Stimulated activated CD4-positive, alpha-beta T cell treated with anti-CD3 and anti-CD28 coated beads, Interleukin-2, amount 100 ng/mL, for 24 hours (primary cell): Measurements from ENCODE around the gene WNT11.

Experiments used
- DNase-seq, 2 donors: peaks; one replicate each; pipeline ENCODE4 v3.0.0-alpha.2; 2020

Gene WNT11

DNA sequence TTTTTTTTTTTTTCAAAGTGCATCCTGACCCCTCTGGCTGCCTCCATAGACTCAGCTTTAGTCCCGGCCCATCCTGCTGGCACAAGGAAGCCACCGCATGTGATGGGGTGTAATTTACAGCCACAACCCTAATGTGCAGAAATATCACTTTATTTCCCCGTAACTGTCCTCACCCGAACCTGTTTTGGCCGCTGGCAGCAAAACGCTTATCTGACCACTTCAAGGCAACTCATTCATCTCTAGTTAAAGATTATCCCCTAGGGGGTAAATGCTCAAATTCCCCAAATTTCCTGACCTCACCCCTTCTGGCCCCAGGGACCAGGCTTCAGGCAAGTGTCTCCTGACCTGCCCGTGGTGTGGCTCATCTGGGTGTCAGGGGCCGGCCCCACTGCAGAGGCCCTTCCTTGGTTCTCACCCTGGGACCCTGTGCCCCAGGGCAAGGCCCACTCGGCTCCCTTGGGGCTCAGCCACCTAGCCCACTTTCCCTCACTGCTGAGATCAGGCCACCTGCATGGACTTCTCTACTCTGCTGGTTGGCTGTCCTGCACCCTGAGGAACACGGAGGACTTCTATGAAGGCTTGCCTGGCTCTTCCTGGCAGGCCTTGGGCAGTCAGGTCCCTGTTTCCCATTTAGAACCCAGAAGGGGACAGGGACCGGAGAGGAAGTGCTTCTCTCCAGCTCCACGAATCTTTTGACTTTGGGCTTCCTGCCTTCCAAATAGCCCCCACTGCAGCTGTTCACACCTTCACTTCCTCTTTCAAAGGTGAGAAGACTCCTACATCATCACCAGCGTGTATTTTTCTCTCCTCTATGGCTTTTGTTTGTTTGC, 53.3 kb downstream of the WNT11 start:
- no peak for DNase-seq

- peak; percentile 89 to 94 for DNase-seq
These were observed 54.1 kb downstream of the WNT11 start for GRCh38 chr11:76152086-76152681.

DNA sequence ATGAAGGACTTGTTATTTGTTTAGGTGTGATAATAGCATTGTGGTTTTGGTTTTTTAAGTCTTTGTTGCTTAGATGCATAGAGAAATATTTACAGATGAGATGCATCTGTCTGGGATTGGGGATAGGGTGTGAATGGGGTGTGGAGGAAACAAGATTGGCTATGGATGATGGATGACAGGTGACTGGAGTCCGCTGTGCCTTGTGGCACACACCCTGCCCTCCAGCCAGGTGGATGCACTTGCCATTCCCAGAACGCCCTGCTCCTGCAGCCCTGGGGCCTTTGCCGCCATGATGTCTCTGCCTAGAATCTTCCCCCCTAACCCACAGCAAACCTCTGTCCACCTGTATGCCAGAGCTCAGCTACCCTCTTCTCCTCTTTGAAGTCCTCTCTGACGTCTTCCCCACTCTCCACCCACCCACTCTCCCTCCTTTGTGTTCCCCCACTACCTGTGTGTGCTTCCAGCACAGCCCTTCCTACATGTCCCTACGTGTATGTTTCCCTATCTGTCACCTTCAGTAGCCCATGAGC, 54.7 kb downstream of the WNT11 start:
- DNase-seq: no peak

DNA sequence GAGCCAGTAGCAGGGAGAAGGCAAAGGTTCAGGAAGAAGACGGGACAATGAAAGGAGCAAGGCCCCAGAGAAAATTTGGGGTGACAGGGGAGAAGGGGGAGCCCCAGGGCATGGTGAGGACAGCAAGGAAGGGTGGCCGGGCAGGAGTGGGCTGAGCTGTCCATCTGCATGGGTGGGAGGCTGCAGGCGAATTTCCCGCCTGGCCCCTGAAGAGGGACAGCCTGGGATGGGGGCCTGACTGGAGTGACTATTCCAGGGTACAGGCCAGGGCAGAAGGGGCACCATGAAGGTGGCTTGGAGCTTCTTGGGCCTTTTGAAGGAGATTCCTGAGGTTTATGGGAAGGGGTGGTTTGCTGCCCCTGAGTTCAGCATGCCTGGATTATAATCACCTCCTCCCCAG, 56.2 kb downstream of the WNT11 start:
- DNase-seq: no peak

- DNase-seq: no peak
These were observed 56.6 kb downstream of the WNT11 start for GRCh38 chr11:76149713-76150112.

DNA sequence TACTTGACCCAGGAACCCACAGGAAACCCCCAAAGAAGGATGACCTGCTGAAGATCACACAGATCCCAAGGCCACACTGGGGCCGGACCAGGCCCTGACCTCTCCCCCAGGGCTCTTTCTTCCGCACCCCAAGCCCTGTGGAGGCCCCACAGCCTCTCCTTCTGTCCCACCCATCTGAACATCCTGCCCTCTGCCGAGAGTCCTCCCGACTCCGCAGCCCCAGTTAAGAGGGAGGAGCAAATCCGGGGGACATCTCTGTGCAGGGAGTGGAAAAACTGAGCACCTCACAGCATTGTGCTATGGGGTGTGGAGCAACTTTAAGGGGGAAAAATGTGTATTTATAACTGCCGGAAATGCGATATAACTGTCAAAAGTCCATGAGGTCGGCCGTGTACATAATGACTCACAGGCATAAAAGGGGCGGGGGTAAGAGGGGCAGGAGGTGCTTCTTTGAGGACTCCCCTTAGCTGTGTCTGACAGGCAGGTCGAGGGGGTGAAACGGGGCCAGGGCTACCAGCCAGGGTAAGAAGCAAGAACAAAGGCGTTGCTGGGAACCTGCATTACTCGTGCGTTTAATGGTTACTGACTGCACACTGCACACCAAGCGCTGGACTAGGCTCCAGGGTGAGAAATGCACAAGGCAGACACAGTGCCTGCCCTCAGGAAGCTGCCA, 57.2 kb downstream of the WNT11 start:
- DNase-seq: no peak

GRCh38 chr11:76148231-76148630, 58.1 kb downstream of the WNT11 start:
- DNase-seq: no peak

DNA sequence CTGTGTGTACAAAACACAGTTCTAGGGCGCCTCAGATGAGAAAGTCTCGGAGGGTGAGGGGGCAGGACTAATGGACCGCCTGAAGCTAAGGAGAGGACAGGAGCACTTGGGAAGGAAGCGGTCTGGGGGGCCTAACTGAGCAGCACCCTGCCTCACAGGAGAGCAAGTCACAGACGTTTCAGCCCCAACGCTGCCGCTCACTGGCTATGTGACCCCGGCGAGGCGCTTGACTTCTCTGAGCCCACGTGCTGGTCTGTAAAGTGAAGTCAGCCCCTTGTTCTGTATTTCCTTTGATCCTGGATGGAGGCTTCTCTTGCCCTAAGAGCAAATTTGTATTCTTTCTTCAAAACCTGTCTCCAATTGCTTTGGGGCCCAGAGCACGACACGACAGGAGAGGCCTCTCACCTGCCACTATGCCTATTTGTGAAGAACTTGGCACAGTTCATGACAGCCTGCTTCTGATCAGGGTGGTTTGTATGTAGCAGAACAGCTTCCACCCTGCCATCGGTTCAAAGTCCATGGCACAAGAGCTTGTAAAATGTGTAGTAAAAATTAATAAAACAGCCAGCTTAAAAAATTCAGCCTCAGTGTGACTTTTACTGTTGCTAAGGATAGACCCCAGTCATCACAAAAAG, 59.1 kb downstream of the WNT11 start:
- DNase-seq: no peak

GRCh38 chr11:76143274-76143673, 63.0 kb downstream of the WNT11 start:
- DNase-seq: no peak

DNA sequence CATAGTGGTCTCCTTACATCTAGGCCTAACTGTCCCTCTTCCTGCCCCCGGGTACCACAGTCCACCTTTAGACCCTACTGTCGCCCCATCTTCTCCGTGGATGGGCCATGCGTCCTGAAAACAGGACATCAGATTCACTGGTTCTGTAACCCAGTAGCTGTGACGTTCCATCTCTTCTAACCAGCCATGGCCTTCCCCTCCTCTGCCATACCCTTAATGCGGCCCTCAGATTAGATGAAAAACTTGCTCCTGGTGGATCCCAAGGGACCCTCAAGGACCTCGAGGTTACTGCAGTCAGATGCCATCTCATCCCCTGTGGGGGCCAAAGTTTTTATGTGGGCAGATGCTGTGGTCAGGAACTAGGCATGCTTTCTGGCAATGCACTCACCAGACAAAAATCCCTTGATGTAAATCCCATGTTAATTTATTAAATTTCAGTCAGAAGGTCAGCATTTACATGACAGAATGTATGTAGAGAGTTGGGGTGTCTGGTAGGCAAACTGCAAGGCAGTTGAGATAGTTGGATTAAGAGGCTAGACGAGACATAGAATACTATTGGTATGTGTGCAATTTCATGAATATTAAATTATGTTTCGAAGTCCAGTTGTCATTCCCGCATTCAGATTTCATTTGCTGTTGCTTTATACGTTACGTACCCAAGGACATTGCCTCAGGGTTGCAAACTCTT, 64.3 kb downstream of the WNT11 start:
- no peak for DNase-seq

DNA sequence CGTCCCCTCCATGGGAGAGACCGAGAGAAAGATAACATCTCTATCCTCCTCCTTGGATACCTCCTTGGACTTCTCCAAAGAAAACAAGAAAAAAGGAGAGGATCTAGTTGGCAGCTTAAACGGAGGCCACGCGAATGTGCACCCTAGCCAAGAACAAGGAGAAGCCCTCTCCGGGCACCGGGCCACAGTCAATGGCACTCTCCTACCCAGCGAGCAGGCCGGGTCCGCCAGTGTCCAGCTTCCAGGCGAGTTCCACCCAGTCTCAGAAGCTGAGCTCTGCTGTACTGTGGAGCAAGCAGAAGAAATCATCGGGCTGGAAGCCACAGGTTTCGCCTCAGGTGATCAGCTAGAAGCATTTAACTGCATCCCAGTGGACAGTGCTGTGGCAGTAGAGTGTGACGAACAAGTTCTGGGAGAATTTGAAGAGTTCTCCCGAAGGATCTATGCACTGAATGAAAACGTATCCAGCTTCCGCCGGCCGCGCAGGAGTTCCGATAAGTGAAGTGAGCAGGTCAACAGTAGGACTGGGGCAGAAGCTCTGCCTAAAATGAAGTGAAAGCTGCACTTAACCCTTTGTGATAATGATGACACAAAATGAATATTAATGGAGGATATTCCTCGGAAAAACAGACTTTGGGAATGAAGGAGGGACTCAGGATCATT, 65.3 kb downstream of the WNT11 start:
- DNase-seq: no peak

DNA sequence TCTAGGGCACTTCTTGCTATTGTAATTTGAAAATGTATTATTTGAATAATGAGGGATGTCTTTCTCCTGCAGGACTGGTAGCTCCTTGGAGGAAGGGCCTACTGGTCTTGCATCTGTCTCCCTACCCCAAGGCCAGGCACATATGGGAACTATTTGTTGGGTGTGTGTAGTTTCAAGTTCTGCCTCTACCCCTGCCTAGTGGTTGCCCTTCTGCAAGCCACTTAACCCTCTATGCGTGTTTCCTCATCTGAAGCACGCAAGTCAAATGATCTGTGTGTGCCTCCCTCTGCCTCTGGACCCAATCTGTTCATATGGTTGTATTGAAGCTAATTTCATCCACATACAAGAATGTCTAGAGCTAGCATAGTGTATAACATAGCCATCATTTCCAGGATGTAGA, 67.0 kb downstream of the WNT11 start:
- no peak for DNase-seq
